Body of pancreas (tissue), 4 donors: Measurements from ENCODE around the gene PSMG3.

Source experiments
- CTCF ChIP-seq, 7 experiments: fragments of 450-650 bp in 4 of 7; fragments of 200-600 bp in 3 of 7; sonication (generic) in 3 of 7; IDR thresholded peaks; one replicate each; pipeline ENCODE4 v1.5.1; 2016 to 2019; ENCODE audit warnings: antibody characterized with exemption in 7 of 7
- POLR2A ChIP-seq, 3 donors: fragments of 450-650 bp; IDR thresholded peaks; one replicate each; pipeline ENCODE4 v1.6.1; 2016; ENCODE audit warnings: antibody characterized with exemption in 3 of 3, mild to moderate bottlenecking in 2 of 3

GRCh38 chr7:1539882-1540775 is 29.7 kb downstream of the PSMG3 start:
- TF ChIP-seq CTCF (IDR thresholded peaks at IDR 0.05) (no peak), POLR2A (IDR thresholded peaks at IDR 0.05) (no peak)
